Stimulated activated naive CD4-positive, alpha-beta T cell (primary cell): ENCODE data around the gene TBC1D2.
"Not testable (repeated sequence)": the region's sequence is repeated elsewhere in the genome, so short reads cannot be mapped to it uniquely, and the experiment has no call there.

Source experiments
- DNase-seq, 6 experiments: peaks; one replicate each; lab custom pipeline; 2025; lab: John Stamatoyannopoulos, UW

Gene TBC1D2

GRCh38 chr9:98270284-98270683 lies 14.8 kb upstream of the TBC1D2 start:
- not testable (repeated sequence) for DNase-seq

- DNase-seq, result not testable (repeated sequence)
Observed at GRCh38 chr9:98269652-98270051, 14.2 kb upstream of the TBC1D2 start.

GRCh38 chr9:98267556-98267955 lies 12.1 kb upstream of the TBC1D2 start:
- not testable (repeated sequence) for DNase-seq

- DNase-seq, result no peak
Observed at GRCh38 chr9:98264516-98264915, 9.1 kb upstream of the TBC1D2 start.

- peak; percentile 64 to 80 (median 75) for DNase-seq
Observed at GRCh38 chr9:98263482-98264357, 8.3 kb upstream of the TBC1D2 start.

- no peak for DNase-seq
Observed at GRCh38 chr9:98263080-98263479, 7.6 kb upstream of the TBC1D2 start.

- no peak for DNase-seq
Observed at GRCh38 chr9:98262056-98262455, 6.6 kb upstream of the TBC1D2 start.

GRCh38 chr9:98260635-98261034 lies 5.2 kb upstream of the TBC1D2 start:
- DNase-seq, result no peak

- DNase-seq, result no peak
Observed at GRCh38 chr9:98259791-98260190, 4.3 kb upstream of the TBC1D2 start.

GRCh38 chr9:98256756-98257155 lies 1.3 kb upstream of the TBC1D2 start:
- peak; percentile 3 to 59 (median 35) for DNase-seq

GRCh38 chr9:98255061-98255577 lies 330 bp downstream of the TBC1D2 start:
- peak in 1 of 6 experiments; percentile 63 for DNase-seq

- peak in 1 of 6 experiments; percentile 12 for DNase-seq
Observed at GRCh38 chr9:98254228-98255060, 1.0 kb downstream of the TBC1D2 start.

- DNase-seq, result no peak
Observed at GRCh38 chr9:98253565-98253964, 1.9 kb downstream of the TBC1D2 start.

GRCh38 chr9:98251551-98251950 lies 3.9 kb downstream of the TBC1D2 start:
- DNase-seq, result no peak

- no peak for DNase-seq
Observed at GRCh38 chr9:98249771-98250170, 5.7 kb downstream of the TBC1D2 start.

GRCh38 chr9:98248737-98249474 lies 6.5 kb downstream of the TBC1D2 start:
- DNase-seq, result no peak

- no peak for DNase-seq
Observed at GRCh38 chr9:98247831-98248657, 7.4 kb downstream of the TBC1D2 start.

- no peak for DNase-seq
Observed at GRCh38 chr9:98242426-98242825, 13.0 kb downstream of the TBC1D2 start.

- no peak for DNase-seq
Observed at GRCh38 chr9:98241357-98242300, 13.8 kb downstream of the TBC1D2 start.

- DNase-seq, result no peak
Observed at GRCh38 chr9:98240475-98240874, 15.0 kb downstream of the TBC1D2 start.
